ENCODE data around the gene STK16. TPM values are rescaled to one million over a fixed set of nuclear protein-coding genes. Genes with fewer than 3 reads are reported as not detected.

Gene STK16
- total RNA-seq, 1 experiment from 2014 or later = 21.6 TPM

DNA sequence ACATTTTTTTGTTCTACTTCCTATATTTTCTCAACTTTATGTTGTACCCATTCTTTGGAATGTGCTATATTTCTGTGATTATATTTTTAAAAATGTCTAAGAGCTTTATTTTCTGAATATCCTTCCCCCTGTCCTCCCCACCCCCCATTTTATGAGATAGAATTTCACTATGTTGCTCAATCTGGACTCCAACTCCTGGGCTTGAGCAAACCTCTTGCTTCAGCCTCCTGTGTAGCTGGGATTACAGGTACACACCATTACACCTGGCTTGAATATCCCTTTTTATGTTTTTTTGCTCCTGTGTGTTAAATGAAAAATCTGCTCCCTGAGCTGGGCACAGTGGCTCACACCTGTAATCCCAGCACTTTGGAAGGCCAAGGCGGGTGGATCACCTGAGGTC is 47.9 kb upstream of the STK16 start:
- no peak overlapping the region for H3K4me2 ChIP-seq (ENCODE audit: insufficient read depth, insufficient read length, low read length)
- no peak overlapping the region for H3K27ac Mint-ChIP-seq

More for the DNA sequence above, 47.9 kb upstream of the STK16 start:
- H4K5ac ChIP-seq (ENCODE audit: insufficient read length, low read depth, low read length) = no peak overlapping the region
- H2BK15ac ChIP-seq (ENCODE audit: low read depth, low read length) = no peak overlapping the region
- H3K4me1 ChIP-seq (ENCODE audit: insufficient read depth, low read length) = no peaks in the 10 kb centered on the region
- no peak overlapping the region for H4K8ac ChIP-seq (replicated peaks; ENCODE audit: insufficient read length, low read depth, low read length)
- H3K9me3 Mint-ChIP-seq = peaks cover 4% of the 10 kb centered on the region in 2 experiments; a peak in 3 of 5 replicates
- H3K23me2 ChIP-seq (ENCODE audit: insufficient read length, low read depth, low read length, poor library complexity, severe bottlenecking) = no peaks in the 10 kb centered on the region
- H2BK5ac ChIP-seq (ENCODE audit: insufficient read length, low read length) = no peak overlapping the region
- no peaks in the 10 kb centered on the region for H3K79me2 ChIP-seq (ENCODE audit: insufficient read depth, low read length)
- no peak overlapping the region for H2BK120ac ChIP-seq (ENCODE audit: low read depth, low read length, poor library complexity, severe bottlenecking)
- H4K20me1 ChIP-seq (ENCODE audit: control insufficient read depth, insufficient read depth, insufficient read length) = no peaks in the 10 kb centered on the region
- H3K18ac ChIP-seq (ENCODE audit: insufficient read length, low read depth, low read length) = no peak overlapping the region
- H3K56ac ChIP-seq (ENCODE audit: insufficient read length, low read depth, low read length) = no peak overlapping the region
- H2BK12ac ChIP-seq (ENCODE audit: insufficient read length, low read depth, low read length) = no peak overlapping the region
- peaks cover 11 to 20% of the 10 kb centered on the region in 2 experiments for H3K4me1 Mint-ChIP-seq
- peaks cover 9% of the 10 kb centered on the region for H3K27me3 Mint-ChIP-seq (ENCODE audit: low read depth)
- H3K14ac ChIP-seq (ENCODE audit: insufficient read depth, low read length) = no peak overlapping the region
- no peak overlapping the region for H2AFZ ChIP-seq (ENCODE audit: low read length)
- H3K79me1 ChIP-seq (ENCODE audit: insufficient read depth, low read depth, low read length, poor library complexity, severe bottlenecking) = no peaks in the 10 kb centered on the region
- no peak overlapping the region for H4K91ac ChIP-seq (ENCODE audit: insufficient read length, low read depth, low read length)
- no peak overlapping the region for H3K23ac ChIP-seq (ENCODE audit: insufficient read length, low read depth, low read length)
- H3K4ac ChIP-seq (ENCODE audit: low read depth, low read length) = no peak overlapping the region
- no peak overlapping the region for H3T11ph ChIP-seq (ENCODE audit: low read length)
- no peak for DNase-seq
- no peaks in the 10 kb centered on the region for H3K27me3 ChIP-seq (ENCODE audit: insufficient read depth, low read length)
- WGBS (ENCODE audit: extremely low coverage, insufficient read length, low lambda C conversion rate) = no CpG with 5 or more reads among the region's 1 CpG
- no peak overlapping the region for H3K27ac ChIP-seq (ENCODE audit: insufficient read length, low read depth, low read length)
- no peak overlapping the region for H2AK5ac ChIP-seq (ENCODE audit: insufficient read length, low read length)
- no peak overlapping the region for H3K4me3 Mint-ChIP-seq
- H3K36me3 Mint-ChIP-seq (ENCODE audit: insufficient read depth in 1 of 3, low read depth in 3 of 3) = peaks cover 2 to 4% (median 3%) of the 10 kb centered on the region in 3 experiments; a peak in 4 of 7 replicates
- TF ChIP-seq CTCF (conservative IDR thresholded peaks at IDR 0.05) = no peak
- no peak overlapping the region for H3K9ac ChIP-seq (ENCODE audit: extremely low read depth, insufficient read length, low read length)
- H3K9me3 ChIP-seq (ENCODE audit: control insufficient read depth, low read depth, low read length) = no peaks in the 10 kb centered on the region
- H2BK20ac ChIP-seq (ENCODE audit: low read depth, low read length, poor library complexity, severe bottlenecking) = no peak overlapping the region
